Measurements from ENCODE around the gene KRT28. TPM values are rescaled to one million over a fixed set of nuclear protein-coding genes. Genes with fewer than 3 reads are reported as not detected.
A peak's percentile ranks its signal among the peaks of the same experiment; 100 is the strongest.
"Not testable (repeated sequence)": the region's sequence is repeated elsewhere in the genome, so short reads cannot be mapped to it uniquely, and the experiment has no call there.

KRT28 gene
- total RNA-seq, 2 donors from 2014 or later = not detected

GRCh38 chr17:40825599-40825998 lies 25.8 kb upstream of the KRT28 start:
- DNase-seq (ENCODE audit: low spot score) (no peak), ATAC-seq (no peak)
- peaks cover 26 to 34% of the 10 kb centered on the region in 2 donors for H3K27me3 Mint-ChIP-seq
- H3K27ac Mint-ChIP-seq = no peak overlapping the region
- no peak overlapping the region for H3K4me3 Mint-ChIP-seq
- H3K9me3 Mint-ChIP-seq = no peaks in the 10 kb centered on the region
- peaks cover 0 to 6% of the 10 kb centered on the region in 2 donors for H3K4me1 Mint-ChIP-seq (ENCODE audit: low read depth in 2 of 2)
- H3K36me3 Mint-ChIP-seq = peaks cover 6% of the 10 kb centered on the region

- Mint-ChIP-seq H3K27ac (no peak overlapping the region), H3K9me3 (no peaks in the 10 kb centered on the region), H3K36me3 (peaks cover 17% of the 10 kb centered on the region), H3K4me1 (ENCODE audit: low read depth in 2 of 2) (peaks cover 8 to 14% of the 10 kb centered on the region in 2 donors), H3K4me3 (no peak overlapping the region), H3K27me3 (peaks cover 22 to 39% of the 10 kb centered on the region in 2 donors)
- ATAC-seq (no peak), DNase-seq (ENCODE audit: low spot score) (no peak)
Observed at GRCh38 chr17:40824015-40824832, 24.5 kb upstream of the KRT28 start.

- Mint-ChIP-seq H3K27me3 (peaks cover 20 to 35% of the 10 kb centered on the region in 2 donors), H3K4me3 (no peak within 1 kb of the TSS), H3K27ac (no peak within 1 kb of the TSS), H3K9me3 (no peaks in the 10 kb centered on the region), H3K4me1 (ENCODE audit: low read depth in 2 of 2) (peaks cover 5 to 18% of the 10 kb centered on the region in 2 donors), H3K36me3 (peaks cover 27% of the 10 kb centered on the region)
- ATAC-seq = no peak
- no peak for DNase-seq (ENCODE audit: low spot score)
Observed at GRCh38 chr17:40822132-40822812, 22.5 kb upstream of the KRT28 start, which contains the start of gene KRT10. Gene KRT10, minus strand, starts transcription at chr17:40822614. Its CDS starts 29 bp downstream, at chr17:40822585.

- H3K4me3 Mint-ChIP-seq = no peak overlapping the region
- peaks cover 9 to 24% of the 10 kb centered on the region in 2 donors for H3K4me1 Mint-ChIP-seq (ENCODE audit: low read depth in 2 of 2)
- no peaks in the 10 kb centered on the region for H3K9me3 Mint-ChIP-seq
- H3K27me3 Mint-ChIP-seq = peaks cover 17 to 30% of the 10 kb centered on the region in 2 donors
- ATAC-seq (no peak), DNase-seq (ENCODE audit: low spot score) (no peak)
- peaks cover 35% of the 10 kb centered on the region for H3K36me3 Mint-ChIP-seq
- H3K27ac Mint-ChIP-seq = no peak overlapping the region
Observed at GRCh38 chr17:40821536-40821935, 21.8 kb upstream of the KRT28 start.

- Mint-ChIP-seq H3K4me1 (ENCODE audit: low read depth in 2 of 2) (peaks cover 9 to 24% of the 10 kb centered on the region in 2 donors), H3K27me3 (peaks cover 8 to 24% of the 10 kb centered on the region in 2 donors), H3K9me3 (no peaks in the 10 kb centered on the region), H3K4me3 (peak overlapping the region; percentile 74), H3K27ac (peak overlapping the region; percentile 83 to 86), H3K36me3 (peaks cover 34% of the 10 kb centered on the region)
- no peak for DNase-seq (ENCODE audit: low spot score)
- ATAC-seq = peak in 1 of 2 donors; percentile 44
Observed at GRCh38 chr17:40820228-40820838, 20.6 kb upstream of the KRT28 start.

- peaks cover 1% of the 10 kb centered on the region for H3K9me3 Mint-ChIP-seq
- H3K36me3 Mint-ChIP-seq = peaks cover 34% of the 10 kb centered on the region
- peak overlapping the region; percentile 74 for H3K4me3 Mint-ChIP-seq
- no peak for ATAC-seq
- DNase-seq (ENCODE audit: low spot score) = no peak
- peak overlapping the region; percentile 83 to 86 for H3K27ac Mint-ChIP-seq
- H3K27me3 Mint-ChIP-seq = peaks cover 11 to 21% of the 10 kb centered on the region in 2 donors
- H3K4me1 Mint-ChIP-seq (ENCODE audit: low read depth in 2 of 2) = peaks cover 9 to 24% of the 10 kb centered on the region in 2 donors
Observed at GRCh38 chr17:40819528-40820125, 19.9 kb upstream of the KRT28 start.

GRCh38 chr17:40818733-40819527 lies 19.2 kb upstream of the KRT28 start:
- Mint-ChIP-seq H3K4me1 (ENCODE audit: low read depth in 2 of 2) (peaks cover 9 to 24% of the 10 kb centered on the region in 2 donors), H3K4me3 (peak overlapping the region; percentile 92)
- ATAC-seq = peak; percentile 92 to 95

GRCh38 chr17:40818343-40818732 lies 18.6 kb upstream of the KRT28 start:
- peaks cover 3% of the 10 kb centered on the region for H3K9me3 Mint-ChIP-seq
- H3K27me3 Mint-ChIP-seq = peaks cover 10 to 22% of the 10 kb centered on the region in 2 donors
- H3K4me3 Mint-ChIP-seq = peak overlapping the region; percentile 92
- ATAC-seq = no peak
- DNase-seq (ENCODE audit: low spot score) = no peak
- H3K4me1 Mint-ChIP-seq (ENCODE audit: low read depth in 2 of 2) = peaks cover 9 to 24% of the 10 kb centered on the region in 2 donors
- peak overlapping the region; percentile 86 to 95 for H3K27ac Mint-ChIP-seq
- peaks cover 34% of the 10 kb centered on the region for H3K36me3 Mint-ChIP-seq

More at GRCh38 chr17:40818733-40819527, 19.2 kb upstream of the KRT28 start:
- Mint-ChIP-seq H3K27ac (peak overlapping the region; percentile 86 to 95), H3K9me3 (peaks cover 3% of the 10 kb centered on the region), H3K36me3 (peaks cover 34% of the 10 kb centered on the region), H3K27me3 (peaks cover 9 to 16% of the 10 kb centered on the region in 2 donors)
- DNase-seq (ENCODE audit: low spot score) = peak; percentile 90

GRCh38 chr17:40817103-40817682 lies 17.4 kb upstream of the KRT28 start:
- Mint-ChIP-seq H3K36me3 (peaks cover 34% of the 10 kb centered on the region), H3K4me3 (peak overlapping the region; percentile 92), H3K27me3 (peaks cover 17 to 33% of the 10 kb centered on the region in 2 donors), H3K27ac (peak overlapping the region; percentile 9 to 86), H3K9me3 (peaks cover 3% of the 10 kb centered on the region), H3K4me1 (ENCODE audit: low read depth in 2 of 2) (peaks cover 9 to 24% of the 10 kb centered on the region in 2 donors)
- ATAC-seq = no peak
- no peak for DNase-seq (ENCODE audit: low spot score)

GRCh38 chr17:40816569-40816968 lies 16.8 kb upstream of the KRT28 start:
- Mint-ChIP-seq H3K4me1 (ENCODE audit: low read depth in 2 of 2) (peaks cover 9 to 24% of the 10 kb centered on the region in 2 donors), H3K36me3 (peaks cover 34% of the 10 kb centered on the region), H3K27ac (peak overlapping the region in 1 of 2 donors; percentile 9), H3K4me3 (peak overlapping the region; percentile 92), H3K9me3 (peaks cover 3% of the 10 kb centered on the region), H3K27me3 (peaks cover 22 to 40% of the 10 kb centered on the region in 2 donors)
- DNase-seq (ENCODE audit: low spot score) (no peak), ATAC-seq (no peak)

GRCh38 chr17:40815381-40815780 lies 15.6 kb upstream of the KRT28 start:
- Mint-ChIP-seq H3K36me3 (peaks cover 34% of the 10 kb centered on the region), H3K27me3 (peaks cover 28 to 51% of the 10 kb centered on the region in 2 donors), H3K9me3 (peaks cover 3% of the 10 kb centered on the region), H3K4me3 (no peak overlapping the region), H3K4me1 (ENCODE audit: low read depth in 2 of 2) (peaks cover 9 to 22% of the 10 kb centered on the region in 2 donors), H3K27ac (no peak overlapping the region)
- no peak for ATAC-seq
- no peak for DNase-seq (ENCODE audit: low spot score)

- H3K4me1 Mint-ChIP-seq (ENCODE audit: low read depth in 2 of 2) = peaks cover 7 to 15% of the 10 kb centered on the region in 2 donors
- not testable (repeated sequence) for ATAC-seq; H3K9me3 Mint-ChIP-seq; H3K27ac Mint-ChIP-seq; H3K4me3 Mint-ChIP-seq; DNase-seq (ENCODE audit: low spot score)
- H3K36me3 Mint-ChIP-seq = peaks cover 27% of the 10 kb centered on the region
- H3K27me3 Mint-ChIP-seq = peaks cover 35 to 53% of the 10 kb centered on the region in 2 donors
Observed at GRCh38 chr17:40814657-40815056, 14.9 kb upstream of the KRT28 start.

Data from natural killer cell treated with Interleukin-12 subunit alpha and Interleukin-12 subunit beta and Interleukin-15 and Interleukin-18, amount 100 ng/mL, for 72 hours (primary cell).